Peyer's patch (tissue), 4 donors: ENCODE measurements around the gene INPP5B.

Experiments
- CTCF ChIP-seq, 6 experiments: fragments of 450-650 bp in 4 of 6; fragments of 200-600 bp in 2 of 6; sonication (generic) in 1 of 6; IDR thresholded peaks; one replicate each; pipeline ENCODE4 v1.5.1; 2017 to 2019; ENCODE audit warnings: antibody characterized with exemption in 6 of 6, mild to moderate bottlenecking in 3 of 6, moderate library complexity in 1 of 6
- POLR2A ChIP-seq, 2 donors: fragments of 450-650 bp; IDR thresholded peaks; one replicate each; pipeline ENCODE4 v1.5.1; 2017; ENCODE audit warnings: antibody characterized with exemption in 2 of 2, mild to moderate bottlenecking in 2 of 2, moderate library complexity in 2 of 2

GRCh38 chr1:37846647-37847339 is 100.1 kb downstream of the INPP5B start:
- TF ChIP-seq CTCF (IDR thresholded peaks at IDR 0.05) (no peak), POLR2A (IDR thresholded peaks at IDR 0.05) (no peak)
